ENCODE results near the gene ARID4A.
A peak's percentile ranks its signal among the peaks of the same experiment; 100 is the strongest.
"Not testable (repeated sequence)": the region's sequence is repeated elsewhere in the genome, so short reads cannot be mapped to it uniquely, and the experiment has no call there.

The ARID4A gene

DNA sequence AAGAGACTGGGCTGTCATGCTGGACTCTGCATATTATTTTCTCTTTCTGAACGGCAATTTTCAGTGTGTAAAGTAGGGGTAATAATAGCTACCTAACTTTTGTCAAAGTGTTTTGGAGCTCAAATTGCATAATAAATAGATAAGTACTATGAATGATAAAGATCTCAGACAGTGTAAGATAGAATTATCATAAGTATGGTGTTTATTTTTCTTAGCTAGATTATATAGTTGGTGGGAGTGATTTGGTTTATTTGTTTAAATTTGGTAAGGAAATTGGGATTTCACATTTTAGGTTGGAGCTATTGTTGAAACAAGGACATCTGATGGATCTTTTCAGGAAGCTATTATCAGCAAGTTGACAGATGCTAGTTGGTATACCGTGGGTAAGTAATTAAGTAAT is 7.4 kb downstream of the ARID4A start:
- Mint-ChIP-seq H3K4me3 (no peak overlapping the region), H3K9me3 (ENCODE audit: low read depth) (no peaks in the 10 kb centered on the region), H3K4me1 (ENCODE audit: low read depth) (peaks cover 31% of the 10 kb centered on the region), H3K27me3 (no peaks in the 10 kb centered on the region), H3K36me3 (peaks cover 8% of the 10 kb centered on the region), H3K27ac (no peak overlapping the region)

DNA sequence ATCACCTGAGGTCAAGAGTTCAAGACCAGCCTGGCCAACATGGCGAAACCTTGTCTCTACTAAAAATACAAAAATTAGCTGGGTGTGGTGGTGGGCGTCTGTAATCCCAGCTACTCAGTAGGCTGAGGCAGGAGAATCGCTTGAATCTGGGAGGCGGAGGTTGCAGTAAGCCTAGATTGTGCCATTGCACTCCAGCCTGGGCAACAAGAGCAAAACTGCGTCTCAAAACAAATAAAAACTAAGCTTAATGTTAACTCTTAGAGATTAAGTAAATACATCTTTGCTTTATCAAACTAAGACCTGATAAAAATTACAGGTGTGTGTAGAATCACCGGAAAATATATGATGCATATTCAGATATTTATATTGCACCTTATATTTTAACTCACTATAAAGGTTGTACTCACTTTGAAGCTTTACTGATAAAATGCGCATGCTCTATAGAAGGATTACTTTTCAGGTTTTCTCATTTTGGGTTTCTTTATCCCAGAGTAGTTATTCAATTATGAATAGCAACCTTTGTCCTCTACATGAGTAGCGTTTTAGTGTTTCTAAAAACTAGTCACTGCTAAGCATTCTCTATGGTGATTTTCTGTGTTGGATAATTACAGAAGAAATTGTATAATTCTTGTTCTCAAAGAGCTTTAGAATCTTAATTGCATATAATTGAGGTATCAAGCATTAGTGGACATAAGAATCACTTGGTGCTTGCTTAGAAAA is 9.4 kb downstream of the ARID4A start:
- no peaks in the 10 kb centered on the region for H3K27me3 Mint-ChIP-seq
- peaks cover 8% of the 10 kb centered on the region for H3K36me3 Mint-ChIP-seq
- H3K4me1 Mint-ChIP-seq (ENCODE audit: low read depth) = peaks cover 24% of the 10 kb centered on the region
- H3K4me3 Mint-ChIP-seq = no peak overlapping the region
- no peak overlapping the region for H3K27ac Mint-ChIP-seq
- no peaks in the 10 kb centered on the region for H3K9me3 Mint-ChIP-seq (ENCODE audit: low read depth)

- no peaks in the 10 kb centered on the region for H3K27me3 Mint-ChIP-seq
- no peak overlapping the region for H3K4me3 Mint-ChIP-seq
- no peaks in the 10 kb centered on the region for H3K9me3 Mint-ChIP-seq (ENCODE audit: low read depth)
- H3K36me3 Mint-ChIP-seq = peaks cover 5% of the 10 kb centered on the region
- no peak overlapping the region for H3K27ac Mint-ChIP-seq
- H3K4me1 Mint-ChIP-seq (ENCODE audit: low read depth) = peaks cover 17% of the 10 kb centered on the region
Observed at GRCh38 chr14:58309086-58309485, 10.7 kb downstream of the ARID4A start.

- no peaks in the 10 kb centered on the region for H3K9me3 Mint-ChIP-seq (ENCODE audit: low read depth)
- H3K27me3 Mint-ChIP-seq = no peaks in the 10 kb centered on the region
- peaks cover 9% of the 10 kb centered on the region for H3K36me3 Mint-ChIP-seq
- H3K27ac Mint-ChIP-seq = peak overlapping the region; percentile 64
- no peak overlapping the region for H3K4me3 Mint-ChIP-seq
- H3K4me1 Mint-ChIP-seq (ENCODE audit: low read depth) = peaks cover 10% of the 10 kb centered on the region
Observed at GRCh38 chr14:58313699-58314098, 15.3 kb downstream of the ARID4A start.

DNA sequence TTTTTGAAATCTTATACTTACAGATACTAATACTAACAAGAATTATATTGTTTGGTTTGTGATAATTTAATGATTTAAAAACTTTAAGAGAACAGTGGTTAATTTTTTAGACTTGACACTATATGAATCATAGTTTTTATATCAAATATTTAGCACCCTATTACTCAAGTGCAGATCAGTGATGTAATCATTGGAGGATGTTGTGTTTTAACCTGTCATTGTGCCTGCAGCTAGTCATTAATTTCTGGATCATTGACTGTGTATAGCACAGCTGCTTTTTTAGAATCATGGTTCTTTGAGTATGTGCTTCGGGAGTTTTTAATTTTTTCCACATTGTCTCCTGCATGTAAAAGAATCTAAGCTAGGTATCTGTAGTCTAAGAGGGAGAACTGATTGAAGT is 17.3 kb downstream of the ARID4A start:
- no peaks in the 10 kb centered on the region for H3K9me3 Mint-ChIP-seq (ENCODE audit: low read depth)
- H3K4me1 Mint-ChIP-seq (ENCODE audit: low read depth) = peaks cover 4% of the 10 kb centered on the region
- H3K4me3 Mint-ChIP-seq = no peak overlapping the region
- H3K36me3 Mint-ChIP-seq = peaks cover 4% of the 10 kb centered on the region
- H3K27me3 Mint-ChIP-seq = no peaks in the 10 kb centered on the region
- peak overlapping the region; percentile 50 for H3K27ac Mint-ChIP-seq

DNA sequence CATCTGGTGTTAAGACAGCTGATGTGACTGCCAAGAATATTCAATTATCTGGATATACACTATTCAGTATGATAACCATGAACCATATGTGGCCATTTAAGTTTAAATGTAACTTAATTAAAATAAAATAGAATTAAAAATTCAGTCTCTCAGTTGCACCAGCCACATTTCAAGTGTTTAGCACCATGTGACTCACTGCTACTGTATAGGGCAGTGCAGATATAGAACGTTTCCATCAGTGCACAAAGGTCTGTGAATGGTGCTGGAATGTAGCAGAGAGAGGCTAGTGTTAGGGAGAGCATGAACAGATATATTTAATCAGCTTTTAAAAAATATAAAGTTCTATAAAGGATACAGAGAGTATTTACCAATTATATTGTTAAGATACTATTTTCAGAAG is 28.7 kb downstream of the ARID4A start:
- Mint-ChIP-seq H3K9me3 (ENCODE audit: low read depth) (no peaks in the 10 kb centered on the region), H3K4me3 (no peak overlapping the region), H3K4me1 (ENCODE audit: low read depth) (peaks cover 13% of the 10 kb centered on the region), H3K36me3 (peaks cover 4% of the 10 kb centered on the region), H3K27me3 (no peaks in the 10 kb centered on the region), H3K27ac (peak overlapping the region; percentile 41)

DNA sequence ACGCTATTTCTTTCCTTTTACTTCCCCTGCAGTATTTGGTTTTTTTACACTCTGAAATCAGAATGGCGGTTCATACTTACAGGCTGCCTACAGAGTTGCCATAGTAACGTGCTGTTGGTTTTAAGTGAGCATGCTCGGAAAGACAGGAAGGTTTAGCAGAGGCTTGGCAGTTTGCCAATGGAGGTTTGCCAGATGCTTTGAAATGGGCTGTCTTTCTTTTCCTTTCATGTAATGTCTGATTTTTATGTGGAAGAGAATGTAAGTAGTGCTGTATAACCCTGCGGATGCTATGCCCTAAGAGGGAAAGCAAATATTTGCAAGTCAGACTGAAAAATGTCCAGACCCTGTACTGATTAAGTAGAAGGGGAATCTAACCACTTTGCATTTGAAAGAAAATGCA is 32.8 kb downstream of the ARID4A start:
- peaks cover 5% of the 10 kb centered on the region for H3K36me3 Mint-ChIP-seq

GRCh38 chr14:58332561-58332960 is 34.2 kb downstream of the ARID4A start:
- Mint-ChIP-seq H3K4me3 (no peak overlapping the region), H3K36me3 (peaks cover 5% of the 10 kb centered on the region), H3K27ac (peak overlapping the region; percentile 50), H3K9me3 (ENCODE audit: low read depth) (no peaks in the 10 kb centered on the region), H3K27me3 (no peaks in the 10 kb centered on the region), H3K4me1 (ENCODE audit: low read depth) (peaks cover 21% of the 10 kb centered on the region)

More for the DNA sequence above, 32.8 kb downstream of the ARID4A start:
- Mint-ChIP-seq H3K4me1 (ENCODE audit: low read depth) (peaks cover 21% of the 10 kb centered on the region), H3K4me3 (peak overlapping the region; percentile 52), H3K27ac (peak overlapping the region; percentile 76), H3K9me3 (ENCODE audit: low read depth) (no peaks in the 10 kb centered on the region), H3K27me3 (no peaks in the 10 kb centered on the region)

DNA sequence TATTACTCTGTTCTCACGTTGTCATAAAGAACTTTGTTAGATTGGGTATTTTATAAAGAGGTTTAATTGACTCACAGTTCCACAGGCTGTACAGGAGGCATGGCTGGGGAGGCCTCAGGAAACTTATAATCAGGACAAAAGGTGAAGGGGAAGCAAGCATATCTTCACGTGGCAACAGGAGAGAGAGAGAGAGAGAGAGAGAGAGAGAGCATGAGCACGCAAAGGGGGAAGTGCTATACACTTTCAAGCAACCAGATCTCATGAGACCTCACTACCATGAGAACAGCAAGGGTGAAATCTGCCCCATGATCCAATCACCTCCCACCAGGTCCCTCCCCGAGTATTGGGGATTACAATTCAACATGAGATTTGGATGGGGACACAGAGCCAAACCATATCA is 41.3 kb downstream of the ARID4A start:
- H3K4me3 Mint-ChIP-seq; H3K9me3 Mint-ChIP-seq (ENCODE audit: low read depth); H3K27me3 Mint-ChIP-seq; H3K36me3 Mint-ChIP-seq; H3K27ac Mint-ChIP-seq; H3K4me1 Mint-ChIP-seq (ENCODE audit: low read depth): not testable (repeated sequence)

DNA sequence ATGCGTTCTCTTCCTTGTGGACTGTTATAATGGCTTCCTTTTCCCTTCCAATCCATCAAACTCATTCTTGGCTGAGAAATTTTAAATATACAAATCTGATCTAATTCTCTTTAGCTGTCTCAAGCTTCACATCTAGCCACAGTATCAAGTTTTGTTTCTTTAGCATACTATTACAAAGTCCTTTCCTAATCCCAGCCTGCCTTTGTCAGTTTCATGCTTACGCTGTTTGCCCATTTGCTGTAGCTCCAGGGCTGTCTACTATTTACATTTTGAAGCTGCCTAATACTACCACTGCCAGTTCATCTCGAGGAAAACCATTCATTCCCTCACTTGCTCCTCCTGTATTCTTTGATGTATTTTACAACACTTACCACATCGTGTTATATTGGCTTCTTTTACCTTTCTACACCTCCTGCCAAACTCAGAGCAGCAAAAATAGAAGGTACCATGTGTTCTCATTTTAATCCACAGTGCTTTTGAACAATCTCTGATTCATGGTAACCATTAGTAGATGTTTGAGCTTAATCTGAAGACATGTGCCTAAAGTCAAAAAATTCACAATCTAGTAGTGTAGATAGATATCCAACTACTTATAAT is 42.9 kb downstream of the ARID4A start:
- no peaks in the 10 kb centered on the region for H3K9me3 Mint-ChIP-seq (ENCODE audit: low read depth)
- H3K27me3 Mint-ChIP-seq = no peaks in the 10 kb centered on the region
- no peak overlapping the region for H3K4me3 Mint-ChIP-seq
- peaks cover 2% of the 10 kb centered on the region for H3K36me3 Mint-ChIP-seq
- no peak overlapping the region for H3K27ac Mint-ChIP-seq
- H3K4me1 Mint-ChIP-seq (ENCODE audit: low read depth) = no peaks in the 10 kb centered on the region

- peaks cover 11% of the 10 kb centered on the region for H3K36me3 Mint-ChIP-seq
- not testable (repeated sequence) for H3K9me3 Mint-ChIP-seq (ENCODE audit: low read depth); H3K4me3 Mint-ChIP-seq; H3K27ac Mint-ChIP-seq; H3K27me3 Mint-ChIP-seq; H3K4me1 Mint-ChIP-seq (ENCODE audit: low read depth)
Observed at GRCh38 chr14:58343535-58343934, 45.2 kb downstream of the ARID4A start.

GRCh38 chr14:58353516-58354299 is 55.4 kb downstream of the ARID4A start:
- Mint-ChIP-seq H3K4me1 (ENCODE audit: low read depth) (peaks cover 26% of the 10 kb centered on the region), H3K36me3 (peaks cover 14% of the 10 kb centered on the region)

DNA sequence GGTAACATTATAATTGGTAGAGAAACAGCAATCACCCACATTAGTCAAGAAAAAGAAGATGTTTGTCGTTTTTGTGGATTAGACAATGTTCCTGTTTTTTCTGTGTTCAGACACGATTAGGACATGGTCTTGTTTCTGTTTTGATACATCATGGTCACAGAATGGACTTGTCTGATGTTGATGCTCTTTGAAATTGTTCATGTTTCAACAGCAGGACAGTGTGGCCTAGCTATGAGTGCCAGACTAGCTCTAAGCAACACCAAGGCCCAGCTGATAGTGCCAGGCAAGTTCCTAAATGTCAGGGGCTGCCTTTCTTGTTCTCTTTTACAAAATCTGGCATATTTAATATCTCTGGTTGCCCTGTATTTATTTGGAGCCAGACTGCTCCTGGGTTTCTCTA is 56.5 kb downstream of the ARID4A start:
- Mint-ChIP-seq H3K27me3 (no peaks in the 10 kb centered on the region), H3K9me3 (ENCODE audit: low read depth) (no peaks in the 10 kb centered on the region), H3K4me1 (ENCODE audit: low read depth) (peaks cover 26% of the 10 kb centered on the region), H3K4me3 (peak overlapping the region; percentile 27), H3K36me3 (peaks cover 11% of the 10 kb centered on the region), H3K27ac (peak overlapping the region; percentile 43)

More at GRCh38 chr14:58353516-58354299, 55.4 kb downstream of the ARID4A start:
- Mint-ChIP-seq H3K9me3 (ENCODE audit: low read depth) (no peaks in the 10 kb centered on the region), H3K27me3 (no peaks in the 10 kb centered on the region), H3K4me3 (peak overlapping the region; percentile 71), H3K27ac (peak overlapping the region; percentile 84)

- Mint-ChIP-seq H3K4me1 (ENCODE audit: low read depth) (peaks cover 26% of the 10 kb centered on the region), H3K27ac (no peak overlapping the region), H3K4me3 (no peak overlapping the region)
Observed at GRCh38 chr14:58356268-58356667, 57.9 kb downstream of the ARID4A start.

GRCh38 chr14:58362272-58362671 is 63.9 kb downstream of the ARID4A start:
- not testable (repeated sequence) for H3K27ac Mint-ChIP-seq; H3K9me3 Mint-ChIP-seq (ENCODE audit: low read depth); H3K27me3 Mint-ChIP-seq; H3K4me3 Mint-ChIP-seq; H3K4me1 Mint-ChIP-seq (ENCODE audit: low read depth)
- H3K36me3 Mint-ChIP-seq = peaks cover 11% of the 10 kb centered on the region

More at GRCh38 chr14:58356268-58356667, 57.9 kb downstream of the ARID4A start:
- H3K27me3 Mint-ChIP-seq = no peaks in the 10 kb centered on the region
- no peaks in the 10 kb centered on the region for H3K9me3 Mint-ChIP-seq (ENCODE audit: low read depth)
- H3K36me3 Mint-ChIP-seq = peaks cover 11% of the 10 kb centered on the region
